ENCODE data around the gene RHBDD3.

The RHBDD3 gene

DNA sequence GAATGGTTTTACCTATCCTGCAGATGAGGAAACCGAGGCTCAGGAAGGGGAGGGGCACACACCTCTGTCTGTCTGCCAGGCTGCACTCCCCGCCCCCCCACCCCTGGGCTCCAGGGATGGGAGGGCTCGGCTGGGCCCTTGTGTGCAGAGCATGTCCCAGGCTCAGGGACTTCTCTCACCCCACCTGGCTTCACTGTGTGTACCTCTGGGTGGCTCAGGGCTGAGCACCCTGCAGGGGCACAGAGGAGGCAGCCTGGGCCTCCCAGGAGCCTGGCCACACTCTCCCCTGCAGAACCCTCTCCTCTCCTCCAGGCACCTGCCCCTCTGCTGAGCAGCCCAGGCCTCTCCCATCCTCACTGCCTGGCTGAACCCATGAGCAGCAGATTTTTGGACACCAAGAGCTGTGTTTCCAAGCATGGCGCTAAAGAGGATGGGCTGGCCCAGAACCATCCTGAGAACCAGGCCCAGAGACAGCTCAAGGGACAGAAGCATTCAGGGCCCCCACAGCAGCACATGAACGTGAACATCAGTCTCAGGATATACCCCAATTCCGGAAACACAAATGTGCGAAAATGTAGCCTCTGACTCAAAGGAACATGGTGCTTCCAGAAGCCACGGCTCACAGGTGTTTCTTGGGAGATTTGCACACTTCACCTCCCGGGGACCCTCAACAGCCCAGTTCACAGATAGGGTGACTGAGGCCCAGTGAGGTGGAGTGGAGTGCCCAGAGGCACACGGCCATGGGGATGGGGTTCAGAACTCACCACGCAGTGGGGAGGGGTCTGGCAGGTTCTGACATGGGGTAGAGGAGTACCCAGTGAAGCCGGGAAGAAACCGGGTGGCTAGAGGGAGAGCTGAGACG, 51.5 kb downstream of the RHBDD3 start:
- no peak for DNase-seq

GRCh38 chr22:29215012-29215860, 52.5 kb downstream of the RHBDD3 start:
- DNase-seq, result no peak

DNA sequence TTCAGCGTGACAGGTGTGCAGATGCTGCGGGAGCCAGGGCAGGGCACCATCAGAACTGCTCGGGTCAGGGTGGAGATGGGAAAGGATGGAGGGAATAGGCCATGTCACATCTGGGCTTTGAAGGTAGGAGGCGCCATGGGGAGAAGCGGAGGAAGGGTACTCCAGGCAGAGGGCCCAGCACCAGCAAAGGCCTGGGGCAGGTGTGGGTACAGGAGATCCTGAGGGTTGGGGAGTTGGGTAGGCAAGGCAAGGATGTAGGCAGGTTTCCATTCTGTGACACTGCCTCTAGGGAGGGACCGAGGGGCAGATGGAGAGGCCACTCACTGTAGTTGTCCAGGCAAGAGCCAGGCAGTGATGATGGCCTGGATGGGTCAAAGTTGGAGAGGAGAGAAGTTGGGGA, 53.5 kb downstream of the RHBDD3 start:
- DNase-seq, result no peak

DNA sequence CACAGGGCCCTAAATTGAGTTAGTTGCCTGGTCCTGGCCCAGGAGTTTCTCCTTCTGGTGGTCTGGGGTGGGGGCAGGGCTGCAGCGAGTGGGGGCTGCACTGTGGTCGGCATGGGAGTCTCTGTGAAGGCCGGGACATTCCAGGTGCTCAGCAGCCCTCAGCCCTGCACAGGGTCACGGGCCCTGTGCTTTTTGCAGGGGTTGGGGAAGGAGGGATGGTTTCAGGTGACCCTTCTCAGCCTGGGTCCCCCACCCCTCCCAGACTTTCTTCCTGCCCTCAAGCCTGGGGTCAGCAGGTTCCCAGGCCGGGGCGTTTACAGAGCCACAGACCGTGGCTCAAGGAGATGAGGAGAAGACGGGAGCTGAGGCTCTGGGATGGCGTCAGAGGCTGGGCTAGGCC, 54.3 kb downstream of the RHBDD3 start:
- no peak for DNase-seq

GRCh38 chr22:29212743-29213142, 55.0 kb downstream of the RHBDD3 start:
- DNase-seq, result no peak

GRCh38 chr22:29211466-29211865, 56.3 kb downstream of the RHBDD3 start:
- no peak for DNase-seq

- no peak for DNase-seq
Observed at GRCh38 chr22:29211066-29211465, 56.7 kb downstream of the RHBDD3 start.
